ENCODE results near the gene GNA15.

DNA sequence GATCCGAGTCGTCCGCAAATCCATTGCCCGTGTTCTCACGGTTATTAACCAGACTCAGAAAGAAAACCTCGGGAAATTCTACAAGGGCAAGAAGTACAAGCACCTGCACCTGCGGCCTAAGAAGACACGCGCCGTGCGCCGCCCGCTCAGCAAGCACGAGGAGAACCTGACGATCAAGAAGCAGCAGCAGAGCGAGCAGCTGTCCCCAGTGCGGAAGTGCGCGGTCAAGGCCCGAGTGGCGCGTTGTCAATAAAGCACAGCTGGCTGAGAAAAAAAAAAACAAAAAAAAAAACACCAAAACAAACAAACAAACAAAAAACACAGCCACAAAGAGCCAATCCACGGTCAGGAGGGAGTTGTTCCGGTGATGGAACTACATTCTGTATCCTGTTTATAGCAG lies 4.7 kb upstream of the GNA15 start:
- no peak for TF ChIP-seq POLR2A (IDR thresholded peaks at IDR 0.05; ENCODE audit: low read length)
- no peak for TF ChIP-seq GATA1 (IDR thresholded peaks at IDR 0.05; ENCODE audit: low read depth, low read length)

All from erythroblast (primary cell).